Kidney (tissue), 14 donors: ENCODE measurements around the gene RBM14. TPM values are rescaled to one million over a fixed set of nuclear protein-coding genes. Genes with fewer than 3 reads are reported as not detected.

Experiments
- DNase-seq, 5 donors: peaks; one replicate each; pipeline ENCODE4 v3.0.0-alpha.2; 2013 to 2020
- FAIRE-seq: peaks from 2 replicates; lab custom pipeline; 2012; peaks lifted over from hg19 to GRCh38; lab: Jason Lieb, UNC
- H3K27ac ChIP-seq, 2 donors: one replicate each; pipeline ENCODE4 v1.7.0; 2013; ENCODE audit warnings: low read depth in 2 of 2, low read length in 2 of 2, inconsistent platforms in 1 of 2
- H3K27me3 ChIP-seq: one replicate; pipeline ENCODE4 v1.7.1; 2013; ENCODE audit warnings: low read length, inconsistent platforms; ENCODE audit not compliant: control insufficient read depth, insufficient read depth
- H3K36me3 ChIP-seq, 3 donors: one replicate each; pipeline versions ENCODE4 v1.7.0 to v1.7.1; 2013; ENCODE audit warnings: low read length in 3 of 3, control low read depth in 1 of 3, inconsistent platforms in 1 of 3; ENCODE audit not compliant: insufficient read depth in 3 of 3, control insufficient read depth in 2 of 3
- H3K4me1 ChIP-seq, 3 donors: one replicate each; pipeline versions ENCODE4 v1.7.0 to v1.7.1; 2013; ENCODE audit warnings: low read length in 3 of 3, inconsistent platforms in 1 of 3, low read depth in 1 of 3; ENCODE audit not compliant: control insufficient read depth in 2 of 3, insufficient read depth in 2 of 3
- H3K4me3 ChIP-seq, 3 donors: one replicate each; pipeline versions ENCODE4 v1.7.0 to v1.8.1; 2013; ENCODE audit warnings: low read length in 3 of 3, control low read depth in 1 of 3, inconsistent platforms in 1 of 3
- H3K9ac ChIP-seq, 3 donors: one replicate each; pipeline versions ENCODE4 v1.7.0 to v1.7.1; 2013; ENCODE audit warnings: low read length in 3 of 3, control low read depth in 1 of 3, inconsistent platforms in 1 of 3
- H3K9me3 ChIP-seq, 3 donors: one replicate each; pipeline versions ENCODE4 v1.7.0 to v1.7.1; 2013; ENCODE audit warnings: low read length in 3 of 3, control low read depth in 1 of 3, inconsistent platforms in 1 of 3; ENCODE audit not compliant: control insufficient read depth in 2 of 3, insufficient read depth in 1 of 3
- CTCF ChIP-seq: IDR thresholded peaks from 3 replicates; pipeline ENCODE4 v1.5.1; 2012; ENCODE audit warnings: mild to moderate bottlenecking, moderate library complexity, borderline replicate concordance; ENCODE audit not compliant: insufficient read depth; ENCODE audit errors: extremely low read depth
- intact Hi-C: fragments of 100-400 bp; cut with DNase I; formaldehyde crosslinking; loops from one replicate; pipeline ENCODE4 v1.11.1; 2022
- polyA plus RNA-seq: library from polyadenylated mRNA; stranded (reverse); fragments of 350-450 nt; fragmentation: Illumina TruSeq; extraction: RNeasy Lipid Tissue Mini Kit (QIAGEN cat#74804); gene quantifications from one replicate; pipeline ENCODE4 v1.2.3, GENCODE V29; 2014; ENCODE audit warnings: low read depth, low replicate concordance; ENCODE audit not compliant: insufficient read depth
- total RNA-seq: library from RNA; stranded (reverse); fragmentation: NEBNext Ultra II Directional; extraction: Animal tissue kit (Norgen Biotek cat#: 25700); gene quantifications from one replicate; pipeline ENCODE4 v1.2.1, GENCODE V29; 2021
- donor health status: control.
- donor health status: control.
- donor health status: control.
- donor health status: control.
- donor health status: control.
- donor health status: DM: yes; HTN: yes; CAD: no.
- donor health status: Normal renal cell carcinoma (clear cell type).

The RBM14 gene
- total and polyA plus RNA-seq, 2 donors from 2014 or later: 35.9 to 80.6 TPM

GRCh38 chr11:66626382-66626781 lies 10.0 kb downstream of the RBM14 start:
- no peak for DNase-seq
- intact Hi-C loops: no loop called here
- no peak overlapping the region for H3K4me3 ChIP-seq
- no peak for FAIRE-seq
- H3K36me3 ChIP-seq: peaks cover 9 to 68% (median 39%) of the 10 kb centered on the region in 3 donors
- H3K9me3 ChIP-seq: no peaks in the 10 kb centered on the region
- H3K4me1 ChIP-seq: peaks cover 0 to 12% (median 0%) of the 10 kb centered on the region in 3 donors
- no peaks in the 10 kb centered on the region for H3K27me3 ChIP-seq
- H3K27ac ChIP-seq: no peak overlapping the region
- no peak for TF ChIP-seq CTCF
- H3K9ac ChIP-seq: no peak overlapping the region

- no peak overlapping the region for H3K9ac ChIP-seq
- peaks cover 0 to 12% (median 0%) of the 10 kb centered on the region in 3 donors for H3K4me1 ChIP-seq
- H3K9me3 ChIP-seq: no peaks in the 10 kb centered on the region
- H3K27me3 ChIP-seq: no peaks in the 10 kb centered on the region
- TF ChIP-seq CTCF: no peak
- DNase-seq (no peak), FAIRE-seq (no peak)
- no peak overlapping the region for H3K27ac ChIP-seq
- peaks cover 9 to 66% (median 41%) of the 10 kb centered on the region in 3 donors for H3K36me3 ChIP-seq
- intact Hi-C loops: no loop called here
- no peak overlapping the region for H3K4me3 ChIP-seq
These were observed 10.5 kb downstream of the RBM14 start for GRCh38 chr11:66626926-66627325.

- Histone ChIP-seq H3K9me3 (no peaks in the 10 kb centered on the region), H3K27ac (no peak overlapping the region), H3K9ac (no peak overlapping the region), H3K36me3 (peaks cover 9 to 66% (median 41%) of the 10 kb centered on the region in 3 donors), H3K4me3 (no peak overlapping the region), H3K4me1 (peaks cover 0 to 3% (median 0%) of the 10 kb centered on the region in 3 donors), H3K27me3 (no peaks in the 10 kb centered on the region)
- TF ChIP-seq CTCF: no peak
- intact Hi-C loops: no loop called here
- no peak for DNase-seq
- FAIRE-seq: no peak
These were observed 11.7 kb downstream of the RBM14 start for GRCh38 chr11:66628061-66628603.

- DNase-seq (no peak), FAIRE-seq (no peak)
- Histone ChIP-seq H3K9me3 (no peaks in the 10 kb centered on the region), H3K36me3 (peaks cover 10 to 57% (median 31%) of the 10 kb centered on the region in 3 donors), H3K4me3 (no peak overlapping the region), H3K27me3 (no peaks in the 10 kb centered on the region), H3K4me1 (no peaks in the 10 kb centered on the region), H3K9ac (no peak overlapping the region), H3K27ac (no peak overlapping the region)
- intact Hi-C loops: no loop called here
- TF ChIP-seq CTCF: no peak
These were observed 12.9 kb downstream of the RBM14 start for GRCh38 chr11:66629356-66629755.
